ENCODE results near the gene RANBP3. TPM values are rescaled to one million over a fixed set of nuclear protein-coding genes. Genes with fewer than 3 reads are reported as not detected.
"Not testable (repeated sequence)": the region's sequence is repeated elsewhere in the genome, so short reads cannot be mapped to it uniquely, and the experiment has no call there.

Gene RANBP3
- total RNA-seq, 1 experiment from 2014 or later: 62.4 TPM

- BruUV-seq (replicated peaks); DNase-seq (ENCODE audit: low read depth, low spot score); intact Hi-C loops (cut with micrococcal nuclease); H3K36me3 ChIP-seq (ENCODE audit: control insufficient read depth in 1 of 2, insufficient read depth in 2 of 2, low read length in 2 of 2); H3K4me2 ChIP-seq (ENCODE audit: low read length); H3K27ac ChIP-seq (ENCODE audit: low read depth, low read length); CTCF ChIA-PET; H3K4me1 ChIP-seq (ENCODE audit: control insufficient read depth in 1 of 2, insufficient read depth in 2 of 2, low read length in 2 of 2); POLR2A ChIA-PET; H3K9me2 ChIP-seq (ENCODE audit: insufficient read depth); H3K4me3 ChIP-seq (replicated peaks in 1 of 2; ENCODE audit: low read depth in 1 of 2, low read length in 2 of 2); H3K9ac ChIP-seq (ENCODE audit: low read length); H3K27me3 ChIP-seq (ENCODE audit: insufficient read depth, low read length); H4K20me1 ChIP-seq (ENCODE audit: insufficient read depth); H2AFZ ChIP-seq (ENCODE audit: low read depth, low read length, poor library complexity, severe bottlenecking); RAD21 ChIA-PET (ENCODE audit: low non-redundant PET in 1 of 2, low total read pairs in 2 of 2, uncharacterized antibody in 2 of 2, unreplicated experiment in 2 of 2); ATAC-seq; H3K9me3 ChIP-seq (ENCODE audit: control insufficient read depth in 1 of 2, insufficient read depth in 1 of 2, low read depth in 1 of 2, low read length in 2 of 2): not testable (repeated sequence)
- peaks cover 95% of the 10 kb centered on the region for H3K79me2 ChIP-seq (ENCODE audit: insufficient read depth, low read length)
Observed at GRCh38 chr19:5961641-5961968, 16.3 kb downstream of the RANBP3 start.

DNA sequence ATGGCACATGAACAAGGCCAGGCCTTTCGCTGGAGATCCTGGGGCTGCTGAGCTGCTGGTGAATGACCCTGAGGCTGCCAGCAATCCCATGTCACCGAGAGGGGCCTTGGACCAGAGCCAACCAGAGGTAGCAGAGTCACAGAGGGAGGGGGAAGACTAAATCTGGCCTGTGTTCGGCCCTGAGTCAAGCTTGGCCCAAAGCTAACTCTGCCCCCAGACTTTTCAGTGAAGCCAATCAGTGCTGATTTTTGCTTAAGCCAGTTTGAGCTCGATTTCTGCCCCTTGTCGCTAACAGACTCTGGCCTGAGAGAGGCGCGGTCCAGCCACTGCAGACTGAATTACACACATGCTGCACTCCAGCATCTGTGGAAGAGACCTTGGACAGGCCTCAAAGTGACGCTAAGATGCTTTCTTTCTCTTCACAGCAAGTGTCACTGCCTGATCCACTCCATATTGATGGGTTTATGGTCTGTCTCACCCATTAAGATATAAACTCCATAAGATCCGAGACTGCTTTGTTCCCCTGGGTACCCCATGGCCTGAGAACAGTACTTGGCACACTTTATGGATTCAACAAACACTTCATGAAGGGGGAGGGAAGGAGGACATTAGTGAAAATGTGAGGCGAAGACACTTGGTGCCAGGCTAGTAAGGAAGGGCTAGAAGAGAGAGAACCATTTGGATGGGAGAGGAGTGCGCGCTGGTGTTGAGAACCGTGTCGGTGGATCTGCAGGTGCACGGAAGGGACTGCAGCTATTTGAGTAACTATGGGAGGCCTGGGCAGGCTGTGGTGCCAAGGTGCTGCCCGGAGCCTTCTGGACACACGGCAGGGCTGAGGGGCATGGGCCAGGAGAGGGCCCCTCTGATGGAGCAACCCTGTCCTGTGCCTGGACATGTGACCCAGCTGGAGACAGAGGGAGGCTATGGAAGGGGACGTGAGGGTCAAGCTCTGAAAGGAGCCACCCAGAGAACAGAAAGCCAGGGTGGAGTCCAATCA lies 17.6 kb downstream of the RANBP3 start:
- Histone ChIP-seq H3K79me2 (ENCODE audit: insufficient read depth, low read length) (peaks cover 95% of the 10 kb centered on the region), H3K4me2 (ENCODE audit: low read length) (no peak overlapping the region), H2AFZ (ENCODE audit: low read depth, low read length, poor library complexity, severe bottlenecking) (no peak overlapping the region), H3K9me2 (ENCODE audit: insufficient read depth) (no peaks in the 10 kb centered on the region), H3K36me3 (ENCODE audit: control insufficient read depth in 1 of 2, insufficient read depth in 2 of 2, low read length in 2 of 2) (peaks cover under 1% of the 10 kb centered on the region in 2 experiments; a peak in 1 of 4 replicates), H3K9ac (ENCODE audit: low read length) (no peak overlapping the region), H3K4me3 (replicated peaks in 1 of 2; ENCODE audit: low read depth in 1 of 2, low read length in 2 of 2) (no peak overlapping the region), H3K27ac (ENCODE audit: low read depth, low read length) (no peak overlapping the region), H3K27me3 (ENCODE audit: insufficient read depth, low read length) (no peaks in the 10 kb centered on the region), H3K9me3 (ENCODE audit: control insufficient read depth in 1 of 2, insufficient read depth in 1 of 2, low read depth in 1 of 2, low read length in 2 of 2) (no peaks in the 10 kb centered on the region), H4K20me1 (ENCODE audit: insufficient read depth) (peaks cover 17% of the 10 kb centered on the region; the same call in 1 of the 2 replicates), H3K4me1 (ENCODE audit: control insufficient read depth in 1 of 2, insufficient read depth in 2 of 2, low read length in 2 of 2) (no peaks in the 10 kb centered on the region; a peak in 1 of 4 replicates)
- DNase-seq (ENCODE audit: low read depth, low spot score) (no peak), ATAC-seq (no peak)
- ChIA-PET POLR2A (no interaction called here), CTCF (interaction anchor here (1.2 kb wide), 1 partner anchor 8 kb away, joined by 3 read pairs; no protein-coding TSS in a partner anchor), RAD21 (ENCODE audit: low non-redundant PET in 1 of 2, low total read pairs in 2 of 2, uncharacterized antibody in 2 of 2, unreplicated experiment in 2 of 2) (no interaction called here)
- intact Hi-C loops (cut with micrococcal nuclease): no loop called here
- no peak for TF ChIP-seq TCF7L2 (IDR thresholded peaks at IDR 0.05; ENCODE audit: borderline replicate concordance, extremely low read depth, insufficient read depth, insufficient read length)
- no peak for TF ChIP-seq ELF1 (IDR thresholded peaks at IDR 0.05; ENCODE audit: borderline replicate concordance, low read depth)
- no peak for TF ChIP-seq ZFX (IDR thresholded peaks at IDR 0.05)
- no peak for TF ChIP-seq SIN3A (IDR thresholded peaks at IDR 0.05; ENCODE audit: low read depth)
- no peak for TF ChIP-seq JUND (IDR thresholded peaks at IDR 0.05)
- TF ChIP-seq POLR2A (IDR thresholded peaks at IDR 0.05; ENCODE audit: borderline replicate concordance, extremely low read depth, insufficient read depth, insufficient read length): no peak
- TF ChIP-seq EZH2phosphoT487 (IDR thresholded peaks at IDR 0.05; ENCODE audit: borderline replicate concordance): no peak
- BruUV-seq (replicated peaks): no TSS peak

Measured in HCT116 (cell line).